HG02973 (cell line): Measurements from ENCODE around the gene PDE11A.

Source experiments
- ATAC-seq: cut with Tn5 transposase; IDR thresholded peaks from one replicate; pipeline ENCODE4 v1.9.1; 2021; ENCODE audit warnings: moderate library complexity; ENCODE audit not compliant: unreplicated experiment

PDE11A gene

GRCh38 chr2:177604271-177605065 lies 468.1 kb downstream of the PDE11A start:
- no peak for ATAC-seq

- no peak for ATAC-seq
Observed at GRCh38 chr2:177603768-177604167, 468.8 kb downstream of the PDE11A start.

GRCh38 chr2:177603181-177603580 lies 469.4 kb downstream of the PDE11A start:
- no peak for ATAC-seq

- no peak for ATAC-seq
Observed at GRCh38 chr2:177602611-177603164, 469.9 kb downstream of the PDE11A start.

GRCh38 chr2:177600917-177601316 lies 471.7 kb downstream of the PDE11A start:
- no peak for ATAC-seq

- ATAC-seq = no peak
Observed at GRCh38 chr2:177599956-177600355, 472.6 kb downstream of the PDE11A start.

GRCh38 chr2:177599139-177599688 lies 473.4 kb downstream of the PDE11A start:
- ATAC-seq = no peak

- ATAC-seq = no peak
Observed at GRCh38 chr2:177598326-177599138, 474.0 kb downstream of the PDE11A start.

GRCh38 chr2:177597759-177598158 lies 474.8 kb downstream of the PDE11A start:
- ATAC-seq = no peak

GRCh38 chr2:177596866-177597265 lies 475.7 kb downstream of the PDE11A start:
- no peak for ATAC-seq

GRCh38 chr2:177595126-177595845 lies 477.3 kb downstream of the PDE11A start:
- ATAC-seq = no peak

- ATAC-seq = no peak
Observed at GRCh38 chr2:177593402-177593801, 479.2 kb downstream of the PDE11A start.

- ATAC-seq = no peak
Observed at GRCh38 chr2:177592945-177593344, 479.6 kb downstream of the PDE11A start.

- ATAC-seq = no peak
Observed at GRCh38 chr2:177592397-177592796, 480.2 kb downstream of the PDE11A start.

- ATAC-seq = no peak
Observed at GRCh38 chr2:177589186-177589585, 483.4 kb downstream of the PDE11A start.

GRCh38 chr2:177588671-177589070 lies 483.9 kb downstream of the PDE11A start:
- no peak for ATAC-seq

GRCh38 chr2:177587371-177587770 lies 485.2 kb downstream of the PDE11A start:
- ATAC-seq = no peak

GRCh38 chr2:177586154-177586553 lies 486.4 kb downstream of the PDE11A start:
- no peak for ATAC-seq

GRCh38 chr2:177585234-177585863 lies 487.2 kb downstream of the PDE11A start:
- no peak for ATAC-seq

GRCh38 chr2:177584030-177584692 lies 488.4 kb downstream of the PDE11A start:
- ATAC-seq = no peak
